GM19463 (cell line): ENCODE results near the gene FAM236C.
A peak's percentile ranks its signal among the peaks of the same experiment; 100 is the strongest.
"Not testable (repeated sequence)": the region's sequence is repeated elsewhere in the genome, so short reads cannot be mapped to it uniquely, and the experiment has no call there.

Experiments
- ATAC-seq: cut with Tn5 transposase; IDR thresholded peaks from one replicate; pipeline ENCODE4 v1.9.1; 2021; ENCODE audit warnings: mild to moderate bottlenecking, moderate library complexity; ENCODE audit not compliant: unreplicated experiment

Gene FAM236C

DNA sequence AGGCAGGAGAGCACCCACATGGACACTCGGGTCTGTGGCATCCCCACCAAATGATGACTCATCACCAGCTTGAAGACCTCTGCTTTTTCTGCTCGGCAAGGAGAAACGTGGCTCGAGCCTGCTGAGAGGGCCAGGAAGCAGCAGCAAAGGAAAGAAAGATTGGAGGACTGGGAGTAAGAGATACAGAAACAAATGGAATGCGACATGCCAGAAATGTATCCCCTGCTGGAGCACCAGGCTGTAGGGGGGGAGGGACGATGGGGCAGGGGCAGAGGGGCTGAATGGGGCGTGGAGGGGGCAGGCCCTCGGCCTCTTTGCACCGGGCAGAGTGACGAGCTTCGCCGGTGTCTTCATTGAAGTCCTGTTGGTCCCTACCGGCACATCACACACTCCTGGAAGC is at the start of gene FAM236C:
TSS of gene FAM236C (plus strand) at position 301 of the 400 bp plus-strand sequence. CDS start 100 bp downstream, outside the sequence.
- not testable (repeated sequence) for ATAC-seq

- not testable (repeated sequence) for ATAC-seq
Measured at GRCh38 chrX:72882898-72883297, 29.5 kb upstream of the FAM236C start.

- not testable (repeated sequence) for ATAC-seq
Measured at GRCh38 chrX:72889740-72890139, 22.7 kb upstream of the FAM236C start.

- ATAC-seq: not testable (repeated sequence)
Measured at GRCh38 chrX:72916096-72916495, 3.7 kb downstream of the FAM236C start.

DNA sequence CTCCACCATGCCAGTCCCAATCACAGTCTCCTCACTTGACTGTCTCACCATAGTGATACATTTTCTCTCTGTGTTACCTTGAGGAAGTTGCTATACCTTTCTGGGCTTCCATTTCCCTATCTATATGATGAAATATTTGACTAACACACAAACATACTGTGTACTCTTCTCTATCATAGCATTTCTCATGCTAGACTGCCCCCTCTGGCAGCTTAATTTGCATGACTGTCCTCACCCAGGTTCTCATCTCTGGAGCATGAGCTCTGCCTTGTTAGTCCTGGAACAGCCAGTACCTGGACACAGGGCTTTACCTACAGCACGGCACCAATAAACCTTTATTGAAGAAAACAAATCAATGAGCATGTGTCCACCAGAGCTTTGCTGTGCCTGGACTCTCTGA is 19.9 kb downstream of the FAM236C start:
- not testable (repeated sequence) for ATAC-seq

- not testable (repeated sequence) for ATAC-seq
Measured at GRCh38 chrX:72936455-72936854, 24.0 kb downstream of the FAM236C start.

DNA sequence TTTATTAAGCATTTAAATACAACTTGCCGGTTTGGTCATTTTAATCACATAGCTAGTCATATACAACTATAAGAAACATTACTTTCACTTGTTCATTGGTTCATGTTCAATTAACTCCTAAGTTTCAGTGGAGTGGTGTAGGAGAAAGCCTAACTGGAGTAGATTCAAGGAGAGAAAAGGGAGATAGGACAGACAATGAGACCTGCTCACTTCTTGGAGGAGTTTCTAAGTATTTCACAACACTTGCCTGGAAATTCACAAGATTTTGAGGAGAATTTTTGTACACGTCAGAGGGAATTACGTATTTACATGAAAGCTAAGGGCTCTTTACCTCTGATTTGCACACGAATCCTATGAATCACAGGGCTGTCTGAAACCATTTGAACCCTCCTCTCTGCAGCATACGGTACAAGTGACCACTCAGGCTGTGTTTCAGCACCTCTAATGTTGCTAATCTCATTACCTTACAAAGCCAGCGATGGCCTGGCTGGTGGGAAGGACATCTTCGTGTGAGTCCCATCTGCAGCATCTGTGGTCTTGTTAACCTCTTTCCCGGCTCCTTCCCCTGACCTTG is 24.6 kb downstream of the FAM236C start:
- not testable (repeated sequence) for ATAC-seq

DNA sequence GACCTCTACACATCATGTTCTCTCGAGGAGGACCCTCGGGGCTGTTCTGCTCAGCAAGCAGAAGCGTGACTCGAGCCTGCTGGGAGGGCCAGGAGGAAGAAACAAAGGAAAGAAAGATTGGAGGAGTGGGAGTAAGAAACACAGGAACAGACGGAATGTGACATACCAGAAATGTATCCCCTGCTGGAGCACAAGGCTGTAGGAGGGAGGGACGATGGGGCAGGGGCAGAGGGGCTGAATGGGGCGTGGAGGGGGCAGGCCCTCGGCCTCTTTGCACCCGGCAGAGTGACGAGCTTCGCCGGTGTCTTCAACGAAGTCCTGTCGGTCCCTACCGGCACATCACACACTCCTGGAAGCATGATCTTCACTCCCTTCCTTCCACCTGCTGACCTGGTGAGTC is 25.5 kb downstream of the FAM236C start, which contains the start of gene FAM236A:
TSS of gene FAM236A (plus strand) at position 301 of the 400 bp plus-strand sequence. CDS start at position 358, 57 bp downstream.
- not testable (repeated sequence) for ATAC-seq

- ATAC-seq: not testable (repeated sequence)
Measured at GRCh38 chrX:72942272-72942671, 29.9 kb downstream of the FAM236C start.

- ATAC-seq: peak; percentile 70
Measured at GRCh38 chrX:72943035-72943818, 30.8 kb downstream of the FAM236C start.

GRCh38 chrX:72943819-72944169 is 31.4 kb downstream of the FAM236C start, which contains the start of gene DMRTC1:
TSS of gene DMRTC1 (minus strand) at chrX:72943837. CDS start at chrX:72875694, 68,143 bp downstream.
- ATAC-seq: peak; percentile 83

DNA sequence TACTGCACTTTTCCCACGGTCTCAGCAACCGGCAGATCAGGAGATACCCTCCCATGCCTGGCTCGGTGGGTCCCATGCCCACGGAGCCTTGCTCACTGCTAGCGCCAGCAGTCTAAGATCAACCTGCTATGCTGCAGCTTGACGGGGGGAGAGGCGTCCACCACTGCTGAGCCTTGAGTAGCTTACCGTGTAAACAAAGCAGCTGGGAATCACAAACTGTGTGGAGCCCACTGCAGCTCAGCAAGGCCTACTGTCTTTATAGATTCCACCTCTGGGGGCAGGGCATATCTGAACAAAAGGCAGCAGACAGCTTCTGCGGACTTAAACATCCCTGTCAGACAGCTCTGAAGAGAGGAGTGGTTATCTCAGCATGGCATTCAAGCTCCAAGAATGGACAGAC is 47.6 kb downstream of the FAM236C start:
- not testable (repeated sequence) for ATAC-seq
